Neural progenitor cell (in vitro differentiated cells): ENCODE measurements around the gene CYFIP2.
"Not testable (repeated sequence)": the region's sequence is repeated elsewhere in the genome, so short reads cannot be mapped to it uniquely, and the experiment has no call there.

Experiments used
- CTCF ChIP-seq: fragments of 200-600 bp; sonication (generic); IDR thresholded peaks from 2 replicates; pipeline ENCODE4 v1.5.1; 2017; ENCODE audit warnings: antibody characterized with exemption, mild to moderate bottlenecking
- EZH2phosphoT487 ChIP-seq: fragments of 200-600 bp; sonication (generic); IDR thresholded peaks from 2 replicates; pipeline ENCODE4 v1.6.1; 2017; ENCODE audit warnings: antibody characterized with exemption

GRCh38 chr5:157244704-157245103, 21.2 kb upstream of the CYFIP2 start:
- not testable (repeated sequence) for TF ChIP-seq CTCF, EZH2phosphoT487
